SK-N-SH (cell line): Measurements from ENCODE around the gene GALNT17. TPM values are rescaled to one million over a fixed set of nuclear protein-coding genes. Genes with fewer than 3 reads are reported as not detected.

Source experiments
- CTCF ChIA-PET: fragments of 300-600, 350-600 bp; formaldehyde crosslinking; extraction: SDS; loops from one replicate; lab custom pipeline; 2021; lab: Yijun Ruan, JAX
- POLR2A ChIA-PET: fragments of 350-600 bp; sonication (Branson Sonifier 250); formaldehyde crosslinking; extraction: SDS; loops from one replicate; lab custom pipeline; 2020; ENCODE audit warnings: antibody characterized with exemption, inconsistent platforms; lab: Yijun Ruan, JAX
- DNase-seq: peaks from one replicate; pipeline ENCODE4 v3.0.0; 2012
- H2AFZ ChIP-seq: fragments of 200-600 bp; sonication (generic); 2 replicates; pipeline ENCODE4 v1.8.1; 2016; ENCODE audit warnings: antibody characterized with exemption, mild to moderate bottlenecking, low read depth
- H3F3A ChIP-seq: fragments of 200-600 bp; sonication (generic); replicated peaks from 2 replicates; pipeline ENCODE3; 2016; ENCODE audit warnings: antibody characterized with exemption, mild to moderate bottlenecking; ENCODE audit not compliant: insufficient read depth
- H3K27ac ChIP-seq, 2 experiments: fragments of 200-500 bp in 1 of 2; fragments of 200-600 bp in 1 of 2; sonication (Bioruptor generic) in 1 of 2; sonication (generic), shearing (Covaris generic) in 1 of 2; 2 replicates each; pipeline versions ENCODE4 v1.5.1 to v1.6.1; 2014 to 2016; ENCODE audit warnings: low read depth in 2 of 2, inconsistent platforms in 1 of 2, low read length in 1 of 2, mild to moderate bottlenecking in 1 of 2, mixed read lengths in 1 of 2
- H3K27me3 ChIP-seq: fragments of 200-600 bp; sonication (generic), shearing (Covaris generic); 2 replicates; pipeline ENCODE4 v1.6.1; 2016; ENCODE audit warnings: mixed run types; ENCODE audit not compliant: insufficient read depth
- H3K36me3 ChIP-seq, 2 experiments: fragments of 200-500 bp in 1 of 2; fragments of 200-600 bp in 1 of 2; sonication (Bioruptor generic) in 1 of 2; sonication (generic) in 1 of 2; replicated peaks in 1 of 2; 2 replicates each; pipeline versions ENCODE3 to v1.5.1; 2014 to 2016; ENCODE audit warnings: low read length in 1 of 2, mild to moderate bottlenecking in 1 of 2; ENCODE audit not compliant: insufficient read depth in 2 of 2, control insufficient read depth in 1 of 2
- H3K4me1 ChIP-seq, 2 experiments: fragments of 200-500 bp in 1 of 2; fragments of 200-600 bp in 1 of 2; sonication (Bioruptor generic) in 1 of 2; sonication (generic), shearing (Covaris generic) in 1 of 2; 2 replicates each; pipeline versions ENCODE4 v1.5.1 to v1.6.1; 2014 to 2016; ENCODE audit warnings: low read depth in 1 of 2, low read length in 1 of 2, mixed run types in 1 of 2; ENCODE audit not compliant: insufficient read depth in 2 of 2, control insufficient read depth in 1 of 2
- H3K4me2 ChIP-seq: fragments of 200-600 bp; sonication (generic), shearing (Covaris generic); 2 replicates; pipeline ENCODE4 v1.6.1; 2017; ENCODE audit warnings: mixed run types
- H3K4me3 ChIP-seq, 2 experiments: fragments of 200-500 bp in 1 of 2; fragments of 200-600 bp in 1 of 2; sonication (Bioruptor generic) in 1 of 2; sonication (generic), shearing (Covaris generic) in 1 of 2; 2 replicates each; pipeline versions ENCODE4 v1.5.1 to v1.8.1; 2014 to 2016; ENCODE audit warnings: low read depth in 2 of 2, inconsistent platforms in 1 of 2, low read length in 1 of 2, mild to moderate bottlenecking in 1 of 2, mixed read lengths in 1 of 2, moderate library complexity in 1 of 2
- H3K79me2 ChIP-seq: fragments of 200-600 bp; sonication (generic); 2 replicates; pipeline ENCODE4 v1.8.1; 2017; ENCODE audit warnings: mild to moderate bottlenecking; ENCODE audit not compliant: insufficient read depth
- H3K9ac ChIP-seq: fragments of 200-600 bp; sonication (generic); 2 replicates; pipeline ENCODE4 v1.6.1; 2017; ENCODE audit warnings: mixed run types
- H3K9me2 ChIP-seq: fragments of 200-600 bp; sonication (generic); 2 replicates; pipeline ENCODE4 v1.6.1; 2017; ENCODE audit warnings: mixed run types
- H3K9me3 ChIP-seq: fragments of 200-600 bp; sonication (generic); 2 replicates; pipeline ENCODE4 v1.6.1; 2017; ENCODE audit warnings: mixed run types, mild to moderate bottlenecking, moderate library complexity
- H4K20me1 ChIP-seq: fragments of 200-600 bp; sonication (generic); 2 replicates; pipeline ENCODE4 v1.6.1; 2017; ENCODE audit warnings: mild to moderate bottlenecking, mixed run types; ENCODE audit not compliant: insufficient read depth
- CTCF ChIP-seq: fragments of 200-600 bp; sonication (generic); IDR thresholded peaks from 2 replicates; pipeline ENCODE4 v1.6.1; 2017; ENCODE audit warnings: antibody characterized with exemption, mild to moderate bottlenecking, moderate library complexity
- EZH2phosphoT487 ChIP-seq: fragments of 200-600 bp; sonication (generic); IDR thresholded peaks from 2 replicates; pipeline ENCODE4 v1.6.1; 2017; ENCODE audit warnings: low read depth, mixed run types, mild to moderate bottlenecking, antibody characterized with exemption, moderate library complexity, borderline replicate concordance
- FOSL2 ChIP-seq: IDR thresholded peaks from 2 replicates; pipeline ENCODE4 v1.4.0; 2012; ENCODE audit warnings: low read depth, mild to moderate bottlenecking, moderate library complexity, borderline replicate concordance
- FOXJ3 ChIP-seq: sonication (generic); formaldehyde crosslinking; IDR thresholded peaks from 2 replicates; pipeline ENCODE4 v1.5.1; 2020; ENCODE audit warnings: mild to moderate bottlenecking, missing genetic modification reagents
- MAX ChIP-seq: IDR thresholded peaks from 2 replicates; pipeline ENCODE4 v1.4.0; 2012; ENCODE audit warnings: low read depth
- MEF2A ChIP-seq: IDR thresholded peaks from 2 replicates; pipeline ENCODE4 v1.4.0; 2012; ENCODE audit warnings: low read depth, borderline replicate concordance
- MXI1 ChIP-seq: IDR thresholded peaks from 2 replicates; pipeline ENCODE4 v1.6.1; 2012; ENCODE audit warnings: mild to moderate bottlenecking, low read depth, low read length, improper control_type of control experiment
- NFIC ChIP-seq: IDR thresholded peaks from 2 replicates; pipeline ENCODE4 v1.4.0; 2012; ENCODE audit warnings: borderline replicate concordance
- PBX3 ChIP-seq: IDR thresholded peaks from 2 replicates; pipeline ENCODE4; 2012
- RAD21 ChIP-seq: IDR thresholded peaks from 2 replicates; pipeline ENCODE4 v1.6.1; 2012; ENCODE audit warnings: mild to moderate bottlenecking, low read length
- RCOR1 ChIP-seq: fragments of 150-350 bp; IDR thresholded peaks from 2 replicates; pipeline ENCODE4 v1.6.1; 2017; ENCODE audit warnings: antibody characterized with exemption, low read length
- RFX5 ChIP-seq: IDR thresholded peaks from 2 replicates; pipeline ENCODE4 v1.6.1; 2012; ENCODE audit warnings: mild to moderate bottlenecking, improper control_type of control experiment, low read length
- SMC3 ChIP-seq: IDR thresholded peaks from 2 replicates; pipeline ENCODE4 v1.6.1; 2012; ENCODE audit warnings: low read depth, low read length, improper control_type of control experiment
- TEAD4 ChIP-seq: IDR thresholded peaks from 2 replicates; pipeline ENCODE4 v1.4.0; 2012; ENCODE audit warnings: mild to moderate bottlenecking, borderline replicate concordance; ENCODE audit not compliant: insufficient read depth
- USF1 ChIP-seq: IDR thresholded peaks from 2 replicates; pipeline ENCODE4 v1.4.0; 2012; ENCODE audit warnings: low read depth, borderline replicate concordance
- WGBS: methylation state at CpG from one replicate; pipeline ENCODE4 v1.1.6; 2017; ENCODE audit warnings: low lambda C conversion rate; 5-methylcytosine and 5-hydroxymethylcytosine counted together
- polyA plus RNA-seq, 3 experiments: library from polyadenylated mRNA; depleted of rRNA; stranded (reverse); fragments of >200 nt; gene quantifications; 2 replicates each; pipeline ENCODE4 v1.2.3, GENCODE V29; 2012
- TF ChIP-seq, protein P1 (sequence below): fragments of 150-350 bp; IDR thresholded peaks from 2 replicates; pipeline ENCODE4 v1.6.1; 2016; ENCODE audit warnings: mild to moderate bottlenecking, low read depth, low read length

GALNT17 gene
- polyA plus RNA-seq, 1 of the 3 experiments (the other 2 are of a cell fraction) = not detected

DNA sequence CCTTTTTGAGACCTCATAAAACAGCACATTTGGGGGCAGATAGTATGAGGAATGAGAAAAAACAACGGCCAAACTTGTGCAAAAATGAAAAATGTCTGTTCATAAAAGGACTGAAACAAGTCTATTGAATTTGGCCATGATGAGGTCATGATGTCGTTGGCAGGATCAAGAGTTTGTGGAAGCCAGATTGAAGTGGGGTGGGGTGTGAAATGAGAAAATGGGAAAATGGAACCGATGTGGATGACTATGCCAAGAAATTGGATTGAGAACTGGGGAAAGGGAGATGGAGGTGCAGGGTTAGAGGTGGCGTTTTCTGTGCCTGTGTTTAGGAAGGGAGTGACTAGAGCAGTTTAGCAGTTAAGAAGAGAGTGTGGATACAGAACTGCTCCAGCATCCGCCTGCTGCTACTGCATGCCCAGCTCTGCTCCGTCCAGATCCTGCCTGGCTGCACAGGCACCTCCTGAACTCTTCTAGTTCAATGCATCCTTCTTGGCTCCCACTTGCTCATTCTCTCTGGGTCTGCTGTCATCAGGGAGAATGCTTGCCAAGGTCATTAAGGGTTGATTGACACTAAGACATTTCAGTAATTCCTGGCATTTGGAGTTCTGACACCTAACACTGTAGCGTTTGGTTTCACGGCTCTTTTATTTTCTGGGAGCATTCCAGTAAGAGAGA is 111.9 kb downstream of the GALNT17 start:
- Histone ChIP-seq H3K9ac (no peak overlapping the region), H2AFZ (no peak overlapping the region), H3K9me3 (peaks cover 12% of the 10 kb centered on the region; the same call in 1 of the 2 replicates), H3K36me3 (no peaks in the 10 kb centered on the region), H3K9me2 (no peaks in the 10 kb centered on the region), H4K20me1 (no peaks in the 10 kb centered on the region), H3K79me2 (no peaks in the 10 kb centered on the region), H3K27ac (no peak overlapping the region), H3K4me3 (no peak overlapping the region), H3F3A (no peaks in the 10 kb centered on the region), H3K27me3 (no peaks in the 10 kb centered on the region), H3K4me2 (no peak overlapping the region), H3K4me1 (no peaks in the 10 kb centered on the region)
- no peak for TF ChIP-seq FOSL2
- no peak for TF ChIP-seq FOXJ3 (CRISPR knock-in tag)
- no peak for TF ChIP-seq MAX
- TF ChIP-seq MEF2A = no peak
- TF ChIP-seq TEAD4 = no peak
- no peak for TF ChIP-seq NFIC
- TF ChIP-seq SMC3 = no peak
- no peak for TF ChIP-seq PBX3
- no peak for TF ChIP-seq RFX5
- TF ChIP-seq MXI1 = no peak
- no peak for TF ChIP-seq USF1
- no peak for TF ChIP-seq RCOR1
- TF ChIP-seq RAD21 = no peak
- TF ChIP-seq, protein P1, sequence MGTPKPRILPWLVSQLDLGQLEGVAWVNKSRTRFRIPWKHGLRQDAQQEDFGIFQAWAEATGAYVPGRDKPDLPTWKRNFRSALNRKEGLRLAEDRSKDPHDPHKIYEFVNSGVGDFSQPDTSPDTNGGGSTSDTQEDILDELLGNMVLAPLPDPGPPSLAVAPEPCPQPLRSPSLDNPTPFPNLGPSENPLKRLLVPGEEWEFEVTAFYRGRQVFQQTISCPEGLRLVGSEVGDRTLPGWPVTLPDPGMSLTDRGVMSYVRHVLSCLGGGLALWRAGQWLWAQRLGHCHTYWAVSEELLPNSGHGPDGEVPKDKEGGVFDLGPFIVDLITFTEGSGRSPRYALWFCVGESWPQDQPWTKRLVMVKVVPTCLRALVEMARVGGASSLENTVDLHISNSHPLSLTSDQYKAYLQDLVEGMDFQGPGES = no peak
- no peak for TF ChIP-seq EZH2phosphoT487
- no peak for TF ChIP-seq CTCF
- DNase-seq = no peak
- ChIA-PET CTCF (no interaction called here), POLR2A (no interaction called here)
- 13% methylated on average over 8 of the region's 8 CpGs for WGBS
